Stimulated activated CD4-positive, alpha-beta T cell treated with anti-CD3 and anti-CD28 coated beads, Interleukin-15, amount 100 ng/mL, for 1 hour (primary cell): ENCODE measurements around the gene H2AZ2.
"Not testable (repeated sequence)": the region's sequence is repeated elsewhere in the genome, so short reads cannot be mapped to it uniquely, and the experiment has no call there.

ENCODE experiments used
- DNase-seq, 2 donors: peaks; one replicate each; pipeline ENCODE4 v3.0.0-alpha.2; 2020; ENCODE audit warnings: low read depth in 1 of 2, low spot score in 1 of 2

The H2AZ2 gene

DNA sequence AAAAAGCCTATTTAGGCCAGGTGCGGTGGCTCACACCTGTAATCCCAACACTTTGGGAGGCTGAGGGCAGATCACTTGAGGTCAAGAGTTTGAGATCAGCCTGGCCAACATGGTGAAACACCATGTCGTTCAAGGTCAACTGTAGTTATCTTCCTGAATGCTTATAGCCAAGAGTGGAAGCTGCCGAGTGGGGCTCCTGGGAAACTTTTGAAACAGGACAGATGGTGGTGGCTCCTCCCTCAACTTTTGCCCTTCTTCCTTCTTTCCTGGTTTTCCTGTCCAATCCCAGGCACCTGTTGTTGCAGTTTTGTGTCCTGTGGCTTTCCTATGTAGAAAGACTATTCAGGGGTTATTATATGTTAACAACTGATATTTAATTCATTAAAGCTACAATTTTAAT, 60.1 kb downstream of the H2AZ2 start:
- DNase-seq: no peak

DNA sequence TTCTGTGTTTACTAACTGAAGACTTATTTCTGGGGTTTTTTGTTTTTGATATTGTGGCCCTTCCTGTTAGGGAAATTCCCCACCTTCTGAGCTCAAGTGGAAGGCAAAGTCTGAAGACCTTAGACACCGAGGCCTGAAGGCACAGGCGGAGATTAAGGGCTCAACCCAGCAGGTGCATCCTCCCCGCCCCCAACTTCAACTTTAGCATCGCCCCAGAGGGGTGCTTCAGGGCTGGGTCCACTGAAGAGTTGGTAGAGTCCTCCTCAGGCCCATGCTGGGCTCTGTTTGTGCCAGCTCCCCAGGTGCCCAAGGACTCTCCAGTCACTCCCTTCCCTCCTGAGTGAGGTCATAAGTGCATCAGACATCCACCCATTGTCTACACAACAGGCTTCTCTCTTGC, 60.8 kb downstream of the H2AZ2 start:
- DNase-seq: no peak

DNA sequence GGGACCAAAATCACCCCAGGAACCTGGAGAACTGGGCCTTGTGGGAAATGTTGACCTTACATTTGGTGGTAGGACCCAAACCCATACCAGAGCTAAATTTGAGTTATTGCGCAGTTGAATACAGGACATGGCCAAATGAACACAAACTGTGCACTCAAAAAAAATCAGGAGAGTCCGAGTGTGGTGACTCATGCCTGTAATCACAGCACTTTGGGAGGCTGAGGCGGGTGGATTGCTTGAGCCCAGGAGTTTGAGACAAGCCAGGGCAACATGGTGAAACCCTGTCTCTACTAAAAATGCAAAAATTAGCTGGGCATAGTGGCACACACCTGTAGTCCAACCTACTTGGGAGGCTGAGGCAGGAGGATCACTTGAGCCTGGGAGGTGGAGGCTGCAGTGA, 62.7 kb downstream of the H2AZ2 start:
- not testable (repeated sequence) for DNase-seq

DNA sequence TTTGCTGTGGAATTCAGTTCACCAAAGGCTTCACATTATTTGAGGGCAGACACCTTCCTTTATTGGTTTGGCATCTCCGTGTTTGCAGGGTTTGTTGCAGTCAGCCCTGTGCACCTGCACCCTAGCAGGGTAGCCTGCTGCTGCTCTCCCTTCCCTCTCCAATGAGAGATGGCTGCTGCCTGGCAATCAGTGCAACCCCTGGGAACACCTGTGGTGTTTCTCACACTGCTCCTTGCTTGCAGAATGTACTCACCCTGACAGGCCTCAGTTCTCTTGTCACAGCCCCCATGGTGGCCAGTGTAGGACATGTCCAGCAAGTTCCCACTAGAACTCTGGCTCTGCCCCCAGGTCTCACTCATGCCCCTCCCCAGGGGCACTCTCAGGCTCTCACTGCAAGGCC, 63.5 kb downstream of the H2AZ2 start:
- no peak for DNase-seq

DNA sequence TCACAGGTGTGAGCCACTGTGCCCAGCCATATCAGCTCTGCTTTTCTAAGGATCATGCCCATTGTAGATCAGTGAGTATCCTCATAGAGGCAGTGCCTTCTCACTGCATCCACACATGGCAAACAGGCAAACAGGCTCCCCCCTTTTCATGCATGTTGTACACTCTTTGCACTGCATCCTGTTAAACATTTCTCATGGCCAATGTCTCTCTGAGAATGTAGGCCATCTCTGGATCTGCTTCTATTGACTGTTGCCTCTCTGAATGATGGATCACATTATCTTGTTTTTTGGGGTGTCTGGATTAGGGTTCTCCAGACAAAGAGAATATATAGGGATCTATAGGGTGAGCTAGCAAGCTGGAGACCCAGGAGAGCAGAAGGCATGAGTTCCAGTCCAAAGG, 64.5 kb downstream of the H2AZ2 start:
- no peak for DNase-seq

DNA sequence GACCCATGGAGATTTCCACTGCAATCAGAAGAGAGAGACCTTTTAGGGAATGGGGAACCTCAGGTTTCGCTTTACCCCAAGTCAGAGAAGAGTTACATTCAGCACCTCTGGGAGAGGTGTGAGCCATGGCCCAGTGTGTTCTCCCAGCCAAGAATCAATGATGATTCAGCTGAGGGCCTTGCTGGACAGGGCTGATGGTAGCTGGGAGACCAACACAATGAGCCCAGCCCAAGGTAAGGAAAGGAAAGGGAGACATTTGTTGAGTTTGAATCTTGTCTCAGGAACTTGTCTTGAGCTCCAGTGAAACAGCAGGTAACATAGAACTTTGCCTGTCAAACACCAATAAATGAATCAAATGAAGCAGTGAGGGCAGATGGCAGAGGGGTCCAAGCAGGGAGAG, 65.4 kb downstream of the H2AZ2 start:
- DNase-seq: no peak
